Endodermal cell (in vitro differentiated cells): ENCODE measurements around the gene DHRS7B. TPM values are rescaled to one million over a fixed set of nuclear protein-coding genes. Genes with fewer than 3 reads are reported as not detected.

Experiments used
- DNase-seq: peaks from one replicate; pipeline ENCODE4 v3.0.0-alpha.2; 2017
- H3K27ac ChIP-seq: 2 replicates; pipeline ENCODE4 v1.5.1; 2013; ENCODE audit warnings: mild to moderate bottlenecking, low read depth, low read length, moderate library complexity
- H3K27me3 ChIP-seq: 2 replicates; pipeline ENCODE4 v1.6.1; 2013; ENCODE audit warnings: mild to moderate bottlenecking, low read length, moderate library complexity; ENCODE audit not compliant: insufficient read depth, control insufficient read depth, poor library complexity, severe bottlenecking
- H3K36me3 ChIP-seq: 2 replicates; pipeline ENCODE4 v1.7.0; 2013; ENCODE audit warnings: mild to moderate bottlenecking, low read length, moderate library complexity; ENCODE audit not compliant: control insufficient read depth, insufficient read depth
- H3K4me1 ChIP-seq: one replicate; pipeline ENCODE4 v1.7.0; 2013; ENCODE audit warnings: low read length; ENCODE audit not compliant: control insufficient read depth, insufficient read depth
- H3K4me3 ChIP-seq: 2 replicates; pipeline ENCODE4 v1.5.1; 2013; ENCODE audit warnings: mild to moderate bottlenecking, low read length, moderate library complexity
- H3K9ac ChIP-seq: 2 replicates; pipeline ENCODE4 v1.6.1; 2013; ENCODE audit warnings: mild to moderate bottlenecking, low read length, moderate library complexity; ENCODE audit not compliant: poor library complexity, severe bottlenecking; ENCODE audit errors: extremely low read depth
- H3K9me3 ChIP-seq: 2 replicates; pipeline ENCODE4 v1.6.1; 2013; ENCODE audit warnings: mild to moderate bottlenecking, low read length, moderate library complexity; ENCODE audit not compliant: control insufficient read depth
- H3K27ac Mint-ChIP-seq: 2 replicates; pipeline ENCODE4 v1.8.0; 2020; ENCODE audit warnings: mixed read lengths
- H3K27me3 Mint-ChIP-seq: 2 replicates; pipeline ENCODE4 v1.8.0; 2021; ENCODE audit warnings: mild to moderate bottlenecking, mixed read lengths; ENCODE audit not compliant: insufficient read depth
- H3K36me3 Mint-ChIP-seq: 2 replicates; pipeline ENCODE4 v1.8.0; 2020; ENCODE audit warnings: low read depth, mixed read lengths
- H3K4me1 Mint-ChIP-seq: 2 replicates; pipeline ENCODE4 v1.8.0; 2020; ENCODE audit warnings: mixed read lengths
- H3K4me3 Mint-ChIP-seq: 2 replicates; pipeline ENCODE4 v1.8.0; 2020; ENCODE audit warnings: mild to moderate bottlenecking, moderate library complexity, mixed read lengths
- H3K9me3 Mint-ChIP-seq: 2 replicates; pipeline ENCODE4 v1.8.0; 2020; ENCODE audit warnings: mild to moderate bottlenecking, mixed read lengths
- WGBS, 2 experiments: methylation state at CpG; one replicate each; pipeline versions ENCODE4 v1.1.5 to v1.1.7; 2013; ENCODE audit warnings: missing lambda C conversion rate in 2 of 2, mixed read lengths in 1 of 2; ENCODE audit not compliant: insufficient coverage in 1 of 2, insufficient read length in 1 of 2; 5-methylcytosine and 5-hydroxymethylcytosine counted together
- total RNA-seq, 2 donors: library from RNA; stranded (reverse); fragmentation: NEBNext Ultra II Directional in 1 of 2; extraction: Animal tissue kit (Norgen Biotek cat#: 25700) in 1 of 2; gene quantifications; 2 replicates in 1 of 2; 3 replicates in 1 of 2; pipeline ENCODE4 v1.2.1, GENCODE V29; 2021
- TF ChIP-seq, protein P1 (sequence below): fragments of 200-600 bp; sonication (generic); conservative IDR thresholded peaks from 2 replicates; pipeline ENCODE4 v1.5.0; 2021; ENCODE audit warnings: antibody characterized with exemption, mild to moderate bottlenecking

DHRS7B gene
- total RNA-seq, 2 donors from 2014 or later: 20.8 to 24.2 TPM

DNA sequence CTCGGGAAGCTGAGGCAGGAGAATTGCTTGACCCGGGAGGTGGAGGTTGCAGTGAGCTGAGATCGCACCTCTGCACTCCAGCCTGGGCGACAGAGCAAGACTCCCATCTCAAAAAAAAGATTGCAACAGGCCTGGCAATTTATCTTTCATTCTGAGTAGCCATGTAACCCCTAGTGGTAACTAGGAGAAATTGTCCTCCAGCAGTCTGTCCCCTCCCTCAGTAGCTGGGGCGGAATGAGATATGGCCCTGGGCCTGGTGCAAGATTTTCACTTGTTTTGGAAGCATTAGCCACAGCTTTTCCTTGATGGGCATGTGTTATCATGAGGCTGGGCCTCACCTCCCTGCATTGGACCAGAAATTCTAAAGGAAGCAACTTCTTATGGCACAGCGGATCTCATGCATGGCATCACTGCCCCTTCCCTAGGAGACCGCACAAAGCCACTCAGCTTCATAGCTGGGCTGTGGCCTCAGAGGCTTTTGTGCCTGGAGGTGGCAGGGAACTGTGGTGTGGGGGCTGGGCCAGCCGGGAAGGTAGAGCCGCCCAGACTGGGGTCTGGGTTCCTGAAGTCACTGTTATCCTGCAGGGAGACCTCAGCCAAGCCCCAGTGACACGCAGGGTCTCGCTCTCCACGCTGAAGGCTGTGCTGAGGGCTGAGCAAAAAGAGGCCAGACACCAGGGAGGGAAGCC, 113.1 kb downstream of the DHRS7B start:
- Mint-ChIP-seq H3K27ac (peak overlapping the region; percentile 74), H3K4me3 (no peak overlapping the region), H3K36me3 (no peaks in the 10 kb centered on the region), H3K27me3 (no peaks in the 10 kb centered on the region), H3K9me3 (no peaks in the 10 kb centered on the region), H3K4me1 (peaks cover 11% of the 10 kb centered on the region)
- TF ChIP-seq, protein P1, sequence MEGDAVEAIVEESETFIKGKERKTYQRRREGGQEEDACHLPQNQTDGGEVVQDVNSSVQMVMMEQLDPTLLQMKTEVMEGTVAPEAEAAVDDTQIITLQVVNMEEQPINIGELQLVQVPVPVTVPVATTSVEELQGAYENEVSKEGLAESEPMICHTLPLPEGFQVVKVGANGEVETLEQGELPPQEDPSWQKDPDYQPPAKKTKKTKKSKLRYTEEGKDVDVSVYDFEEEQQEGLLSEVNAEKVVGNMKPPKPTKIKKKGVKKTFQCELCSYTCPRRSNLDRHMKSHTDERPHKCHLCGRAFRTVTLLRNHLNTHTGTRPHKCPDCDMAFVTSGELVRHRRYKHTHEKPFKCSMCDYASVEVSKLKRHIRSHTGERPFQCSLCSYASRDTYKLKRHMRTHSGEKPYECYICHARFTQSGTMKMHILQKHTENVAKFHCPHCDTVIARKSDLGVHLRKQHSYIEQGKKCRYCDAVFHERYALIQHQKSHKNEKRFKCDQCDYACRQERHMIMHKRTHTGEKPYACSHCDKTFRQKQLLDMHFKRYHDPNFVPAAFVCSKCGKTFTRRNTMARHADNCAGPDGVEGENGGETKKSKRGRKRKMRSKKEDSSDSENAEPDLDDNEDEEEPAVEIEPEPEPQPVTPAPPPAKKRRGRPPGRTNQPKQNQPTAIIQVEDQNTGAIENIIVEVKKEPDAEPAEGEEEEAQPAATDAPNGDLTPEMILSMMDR: peak; percentile 77
- Histone ChIP-seq H3K4me3 (no peak overlapping the region), H3K27me3 (no peaks in the 10 kb centered on the region), H3K9me3 (no peaks in the 10 kb centered on the region), H3K36me3 (peaks cover 12% of the 10 kb centered on the region), H3K9ac (no peak overlapping the region), H3K4me1 (peaks cover 5% of the 10 kb centered on the region), H3K27ac (peak overlapping the region; percentile 38)
- peak; percentile 87 for DNase-seq
- 72 to 82% methylated on average over 6 to 12 of the region's 12 CpGs for WGBS, 2 experiments

DNA sequence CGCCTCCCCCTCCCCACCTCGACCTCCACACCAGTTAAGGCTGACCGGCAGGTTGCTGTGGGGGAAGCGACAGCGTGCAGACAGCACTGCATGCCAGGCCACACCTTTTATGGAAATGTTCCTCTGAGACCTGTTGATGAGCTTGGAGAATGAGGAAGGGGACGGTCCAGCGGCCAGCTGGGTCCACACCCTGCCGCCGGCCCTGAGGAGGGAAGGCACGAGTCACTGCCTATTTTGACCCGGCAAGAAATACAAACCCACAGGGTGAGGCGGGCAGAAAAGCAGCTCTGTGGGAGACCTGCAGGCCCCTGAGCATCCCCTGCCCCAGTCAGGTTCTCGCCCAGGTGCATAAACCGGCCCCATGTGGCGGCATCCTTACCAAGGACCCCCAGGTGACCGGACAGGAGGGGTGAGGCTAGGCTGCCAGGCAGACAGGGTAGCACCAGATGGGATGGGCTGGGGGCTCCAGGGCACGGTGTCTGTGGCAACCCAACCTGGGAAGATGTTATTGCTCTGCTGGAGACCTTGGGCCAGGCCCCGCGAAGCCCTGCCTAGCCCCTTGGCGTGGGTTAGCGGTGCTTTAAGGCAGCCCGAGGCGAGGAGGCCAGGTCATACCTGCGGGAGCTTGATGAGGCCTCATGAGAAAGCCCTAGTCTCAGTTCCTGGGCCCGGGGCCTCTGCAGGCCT, 113.7 kb downstream of the DHRS7B start:
- peak overlapping the region; percentile 74 for H3K27ac Mint-ChIP-seq
- TF ChIP-seq, protein P1: no peak
- Histone ChIP-seq H3K36me3 (peaks cover 13% of the 10 kb centered on the region), H3K4me3 (no peak overlapping the region), H3K27me3 (no peaks in the 10 kb centered on the region), H3K4me1 (peaks cover 5% of the 10 kb centered on the region), H3K9me3 (no peaks in the 10 kb centered on the region), H3K27ac (peak overlapping the region; percentile 38), H3K9ac (no peak overlapping the region)
- H3K4me3 Mint-ChIP-seq: no peak overlapping the region
- H3K27me3 Mint-ChIP-seq: no peaks in the 10 kb centered on the region
- no peaks in the 10 kb centered on the region for H3K36me3 Mint-ChIP-seq
- DNase-seq: no peak
- 73 to 83% methylated on average over 10 to 25 of the region's 25 CpGs for WGBS, 2 experiments
- no peaks in the 10 kb centered on the region for H3K9me3 Mint-ChIP-seq
- peaks cover 11% of the 10 kb centered on the region for H3K4me1 Mint-ChIP-seq

Other genes starting within 250 kb of the DHRS7B start
- gene USP22, start 84.0 kb upstream of the DHRS7B start, total RNA-seq: 100 to 1,000 TPM; 379 to 396 TPM
- gene TMEM11, start 87.2 kb downstream of the DHRS7B start, total RNA-seq: 10 to 100 TPM; 26.3 to 28.0 TPM
- 10 to 100 TPM; 12.2 to 17.2 TPM for gene NATD1, start 126.4 kb downstream of the DHRS7B start, total RNA-seq
- 10 to 100 TPM; 31.6 to 37.6 TPM for gene MAP2K3, start 157.7 kb downstream of the DHRS7B start, total RNA-seq
- 1 to 10 TPM; 2.3 to 2.6 TPM for gene KCNJ12, start 249.4 kb downstream of the DHRS7B start, total RNA-seq